IMR-90 (cell line): ENCODE measurements around the gene RSF1. TPM values are rescaled to one million over a fixed set of nuclear protein-coding genes. Genes with fewer than 3 reads are reported as not detected.

Experiments used
- ATAC-seq: fragments of 200-7000 bp; cut with Tn5 transposase; 2 replicates; pipeline ENCODE4 v1.9.1; 2020; ENCODE audit warnings: low read depth, mild to moderate bottlenecking, moderate library complexity
- BruUV-seq: library from RNA; stranded (reverse); fragments of 400-500 nt; replicated peaks from 2 replicates; lab custom pipeline; 2021; lab: Mats Ljungman, UMichigan
- CTCF ChIA-PET: fragments of 300-600 bp; formaldehyde crosslinking; extraction: SDS; loops from one replicate; lab custom pipeline; 2021; ENCODE audit warnings: antibody characterized with exemption; lab: Yijun Ruan, JAX
- POLR2A ChIA-PET: fragments of 300-600 bp; sonication (Branson Sonifier 250); formaldehyde crosslinking; loops from one replicate; lab custom pipeline; 2022; ENCODE audit warnings: antibody characterized with exemption; ENCODE audit not compliant: unreplicated experiment; lab: Charles Lee
- DNase-seq: peaks from one replicate; pipeline ENCODE4 v3.0.0; 2013
- H2AFZ ChIP-seq: replicated peaks from 2 replicates; pipeline ENCODE3; 2013; ENCODE audit warnings: low read length, mild to moderate bottlenecking; ENCODE audit not compliant: poor library complexity
- H2AK5ac ChIP-seq: 2 replicates; pipeline ENCODE4 v1.6.1; 2013; ENCODE audit warnings: low read depth, low read length, inconsistent platforms
- H2AK9ac ChIP-seq: replicated peaks from 2 replicates; pipeline ENCODE3; 2013; ENCODE audit warnings: mild to moderate bottlenecking, low read depth, low read length, moderate library complexity; ENCODE audit not compliant: poor library complexity
- H2BK120ac ChIP-seq: 2 replicates; pipeline ENCODE4 v1.6.1; 2013; ENCODE audit warnings: low read depth, low read length, inconsistent platforms
- H2BK15ac ChIP-seq: 3 replicates; pipeline ENCODE4 v1.6.1; 2013; ENCODE audit warnings: low read depth, low read length, inconsistent platforms
- H2BK20ac ChIP-seq: 2 replicates; pipeline ENCODE4 v1.6.1; 2013; ENCODE audit warnings: low read depth, mild to moderate bottlenecking, inconsistent platforms, low read length, moderate library complexity
- H2BK5ac ChIP-seq: 2 replicates; pipeline ENCODE4 v1.6.1; 2013; ENCODE audit warnings: mild to moderate bottlenecking, low read depth, low read length, inconsistent platforms; ENCODE audit not compliant: poor library complexity, severe bottlenecking
- H3K14ac ChIP-seq: replicated peaks from 2 replicates; pipeline ENCODE4 v1.6.1; 2013; ENCODE audit warnings: low read depth, low read length, inconsistent platforms
- H3K18ac ChIP-seq: 2 replicates; pipeline ENCODE4 v1.6.1; 2013; ENCODE audit warnings: low read depth, low read length, control low read depth
- H3K23ac ChIP-seq: 2 replicates; pipeline ENCODE4 v1.6.1; 2013; ENCODE audit warnings: low read depth, low read length, inconsistent platforms
- H3K27ac ChIP-seq: 2 replicates; pipeline ENCODE4 v1.5.1; 2013; ENCODE audit warnings: mild to moderate bottlenecking, control low read depth, low read length; ENCODE audit not compliant: insufficient read depth
- H3K27me3 ChIP-seq: 2 replicates; pipeline ENCODE4 v1.6.1; 2013; ENCODE audit warnings: low read length; ENCODE audit not compliant: control insufficient read depth, insufficient read depth
- H3K36me3 ChIP-seq: 2 replicates; pipeline ENCODE4 v1.6.1; 2013; ENCODE audit warnings: low read length, mixed read lengths; ENCODE audit not compliant: control insufficient read depth, insufficient read depth
- H3K4ac ChIP-seq: 2 replicates; pipeline ENCODE4 v1.6.1; 2013; ENCODE audit warnings: low read depth, low read length, inconsistent platforms
- H3K4me1 ChIP-seq: 2 replicates; pipeline ENCODE4 v1.6.1; 2013; ENCODE audit warnings: low read length, mixed read lengths; ENCODE audit not compliant: control insufficient read depth, insufficient read depth
- H3K4me2 ChIP-seq: 2 replicates; pipeline ENCODE4 v1.6.1; 2013; ENCODE audit warnings: low read depth, mild to moderate bottlenecking, control low read depth, low read length, moderate library complexity
- H3K4me3 ChIP-seq: 2 replicates; pipeline ENCODE4 v1.5.1; 2013; ENCODE audit warnings: low read depth, mild to moderate bottlenecking, control low read depth, low read length, moderate library complexity; ENCODE audit not compliant: insufficient read depth
- H3K56ac ChIP-seq: 2 replicates; pipeline ENCODE4 v1.6.1; 2013; ENCODE audit warnings: low read length, inconsistent platforms; ENCODE audit not compliant: insufficient read depth; ENCODE audit errors: extremely low read depth
- H3K79me1 ChIP-seq, 2 experiments: 2 replicates each; pipeline ENCODE4 v1.6.1; 2013; ENCODE audit warnings: low read length in 2 of 2, inconsistent platforms in 1 of 2, low read depth in 1 of 2
- H3K9ac ChIP-seq: 2 replicates; pipeline ENCODE4 v1.6.1; 2013; ENCODE audit warnings: low read depth, low read length, control low read depth
- H3K9me1 ChIP-seq: 2 replicates; pipeline ENCODE4 v1.6.1; 2013; ENCODE audit warnings: low read length, inconsistent platforms; ENCODE audit not compliant: insufficient read depth
- H3K9me3 ChIP-seq: 2 replicates; pipeline ENCODE4 v1.6.1; 2013; ENCODE audit warnings: low read length; ENCODE audit not compliant: control insufficient read depth, insufficient read depth
- H4K20me1 ChIP-seq: 2 replicates; pipeline ENCODE4 v1.6.1; 2013; ENCODE audit warnings: low read length, inconsistent platforms; ENCODE audit not compliant: insufficient read depth
- H4K5ac ChIP-seq: 2 replicates; pipeline ENCODE4 v1.6.1; 2013; ENCODE audit warnings: mild to moderate bottlenecking, low read depth, low read length, control low read depth
- H4K8ac ChIP-seq, 2 experiments: 2 replicates each; pipeline ENCODE4 v1.6.1; 2013; ENCODE audit warnings: low read depth in 2 of 2, low read length in 2 of 2, control low read depth in 1 of 2, inconsistent platforms in 1 of 2
- H4K91ac ChIP-seq: 2 replicates; pipeline ENCODE4 v1.6.1; 2013; ENCODE audit warnings: low read depth, low read length, inconsistent platforms; ENCODE audit not compliant: insufficient read depth
- CEBPB ChIP-seq: IDR thresholded peaks from 2 replicates; pipeline ENCODE4 v1.6.1; 2012; ENCODE audit warnings: low read depth, low read length, improper control_type of control experiment
- CHD1 ChIP-seq: IDR thresholded peaks from 2 replicates; pipeline ENCODE4 v1.6.1; 2012; ENCODE audit warnings: low read depth, low read length, improper control_type of control experiment
- FOS ChIP-seq: fragments of 150-350 bp; IDR thresholded peaks from 2 replicates; pipeline ENCODE4 v1.6.1; 2016; ENCODE audit warnings: low read depth, low read length
- MAZ ChIP-seq: IDR thresholded peaks from 2 replicates; pipeline ENCODE4 v1.6.1; 2012; ENCODE audit warnings: low read depth, mild to moderate bottlenecking, low read length, improper control_type of control experiment, moderate library complexity, borderline replicate concordance
- POLR2A ChIP-seq: IDR thresholded peaks from 2 replicates; pipeline ENCODE4 v1.6.1; 2012; ENCODE audit warnings: mild to moderate bottlenecking, low read depth, low read length
- RCOR1 ChIP-seq: IDR thresholded peaks from 2 replicates; pipeline ENCODE4 v1.6.1; 2012; ENCODE audit warnings: mild to moderate bottlenecking, low read length, improper control_type of control experiment; ENCODE audit not compliant: insufficient replicate concordance
- WGBS, 2 experiments: methylation state at CpG; one replicate each; pipeline versions ENCODE4 v1.1.5 to v1.1.7; 2013; ENCODE audit warnings: missing lambda C conversion rate in 2 of 2; ENCODE audit not compliant: insufficient read length in 1 of 2; ENCODE audit errors: extremely low coverage in 2 of 2; 5-methylcytosine and 5-hydroxymethylcytosine counted together
- dilution Hi-C: fragments of 300-500 bp; cut with HindIII; formaldehyde crosslinking; loops from one replicate; pipeline ENCODE4 v1.14.3; 2018; ENCODE audit warnings: low sequenced_read_pairs; ENCODE audit not compliant: unreplicated experiment
- in situ Hi-C: fragments of 300-500 bp; cut with MboI; formaldehyde crosslinking; loops from 3 replicates; pipeline ENCODE4 v1.14.3; 2019; ENCODE audit warnings: low sequenced_read_pairs, inconsistent platforms, mixed read lengths
- intact Hi-C: fragments of 100-400 bp; cut with micrococcal nuclease; formaldehyde crosslinking; loops from 2 replicates; pipeline ENCODE4 v1.10.0; 2022
- polyA plus RNA-seq, 3 experiments: library from polyadenylated mRNA; depleted of rRNA; stranded (reverse); fragments of >200 nt; gene quantifications; 2 replicates each; pipeline ENCODE4 v1.2.3, GENCODE V29; 2012; ENCODE audit warnings: low replicate concordance in 1 of 3
- total RNA-seq: library from RNA; depleted of rRNA; stranded (reverse); fragments of >200 nt; gene quantifications from 2 replicates; pipeline ENCODE4 v1.2.3, GENCODE V29; 2012

The RSF1 gene
- total and polyA plus RNA-seq, 2 of the 4 experiments (the other 2 are of a cell fraction), result 13.9 to 18.5 TPM

- H2BK5ac ChIP-seq, result no peak overlapping the region
- no peaks in the 10 kb centered on the region for H3K9me1 ChIP-seq
- dilution Hi-C loops (no loop called here), intact Hi-C loops (no loop called here), in situ Hi-C loops (no loop called here)
- peaks cover 19% of the 10 kb centered on the region for H3K36me3 ChIP-seq
- POLR2A ChIA-PET, result no interaction called here
- H4K91ac ChIP-seq, result no peak overlapping the region
- no TSS peak for BruUV-seq
- H3K9ac ChIP-seq, result no peak overlapping the region
- no peak overlapping the region for H4K8ac ChIP-seq
- H3K9me3 ChIP-seq, result no peaks in the 10 kb centered on the region
- WGBS, 2 experiments, result no CpG with 5 or more reads among the region's 1 CpG
- no peak overlapping the region for H2AFZ ChIP-seq
- H3K18ac ChIP-seq, result no peak overlapping the region
- DNase-seq (no peak), ATAC-seq (no peak)
- no peak overlapping the region for H2BK120ac ChIP-seq
- no peak overlapping the region for H2AK9ac ChIP-seq
- H3K79me1 ChIP-seq, result peaks cover 8% of the 10 kb centered on the region in 2 experiments; a peak in 3 of 4 replicates
- no peak overlapping the region for H3K23ac ChIP-seq
- H3K27me3 ChIP-seq, result no peaks in the 10 kb centered on the region
- H4K20me1 ChIP-seq, result no peaks in the 10 kb centered on the region
- no peak overlapping the region for H3K4me3 ChIP-seq
- no peak overlapping the region for H2AK5ac ChIP-seq
- no peak overlapping the region for H2BK20ac ChIP-seq
- H3K4me1 ChIP-seq, result no peaks in the 10 kb centered on the region
- no peak overlapping the region for H3K56ac ChIP-seq
- no peak overlapping the region for H3K4me2 ChIP-seq
- H4K5ac ChIP-seq, result no peak overlapping the region
- no peak overlapping the region for H3K27ac ChIP-seq
- CTCF ChIA-PET, result no interaction called here
- no peak overlapping the region for H3K4ac ChIP-seq
- H3K14ac ChIP-seq, result no peak overlapping the region
- TF ChIP-seq POLR2A (no peak), CEBPB (no peak), FOS (no peak), CHD1 (no peak), MAZ (no peak), RCOR1 (no peak)
- no peak overlapping the region for H2BK15ac ChIP-seq
Observed at GRCh38 chr11:77699425-77699824, 121.1 kb downstream of the RSF1 start.
